GM12878 (cell line): Measurements from ENCODE around the gene GFRA4.

Source experiments
- BACH1 ChIP-seq: fragments of 450-650 bp; IDR thresholded peaks from 2 replicates; pipeline ENCODE4 v1.6.1; 2017; ENCODE audit warnings: mild to moderate bottlenecking, borderline replicate concordance
- BRCA1 ChIP-seq: IDR thresholded peaks from 2 replicates; pipeline ENCODE4 v1.6.1; 2011; ENCODE audit warnings: low read depth, low read length, improper control_type of control experiment
- CREB1 ChIP-seq: IDR thresholded peaks from 2 replicates; pipeline ENCODE4 v1.6.1; 2012; ENCODE audit warnings: low read depth, mild to moderate bottlenecking, inconsistent platforms
- FOXK2 ChIP-seq: fragments of 450-650 bp; IDR thresholded peaks from 2 replicates; pipeline ENCODE4 v1.6.1; 2017; ENCODE audit warnings: mild to moderate bottlenecking, moderate library complexity
- HDAC2 ChIP-seq: fragments of 200-600 bp; sonication (generic); IDR thresholded peaks from 2 replicates; pipeline ENCODE4 v1.6.1; 2017
- HDAC6 ChIP-seq: fragments of 200-600 bp; sonication (generic); IDR thresholded peaks from one replicate; pipeline ENCODE4 v1.8.0; 2017; ENCODE audit warnings: antibody characterized with exemption; ENCODE audit not compliant: unreplicated experiment
- MEF2A ChIP-seq: IDR thresholded peaks from 2 replicates; pipeline ENCODE4 v1.6.1; 2011; ENCODE audit warnings: low read depth, mild to moderate bottlenecking, low read length, moderate library complexity; ENCODE audit not compliant: insufficient read depth
- NFIC ChIP-seq: IDR thresholded peaks from 2 replicates; pipeline ENCODE4 v1.6.1; 2012; ENCODE audit warnings: low read depth, mild to moderate bottlenecking, inconsistent platforms, low read length, moderate library complexity
- NRF1 ChIP-seq: conservative IDR thresholded peaks from 2 replicates; pipeline ENCODE4 v1.6.1; 2011; ENCODE audit warnings: mild to moderate bottlenecking, low read depth, low read length, improper control_type of control experiment
- POLR2A ChIP-seq: IDR thresholded peaks from 2 replicates; pipeline ENCODE4 v1.6.1; 2011; ENCODE audit warnings: low read depth, mild to moderate bottlenecking, low read length
- SIN3A ChIP-seq: IDR thresholded peaks from 2 replicates; pipeline ENCODE4 v1.6.1; 2012; ENCODE audit warnings: low read depth, low read length, improper control_type of control experiment
- SPI1 ChIP-seq: IDR thresholded peaks from 2 replicates; pipeline ENCODE4 v1.6.1; 2011; ENCODE audit warnings: low read depth, mild to moderate bottlenecking, low read length, moderate library complexity, borderline replicate concordance; ENCODE audit not compliant: insufficient read depth

GRCh38 chr20:3646067-3646440 lies 17.1 kb downstream of the GFRA4 start:
- TF ChIP-seq NRF1 (no peak), FOXK2 (no peak), BACH1 (no peak), SIN3A (no peak), HDAC2 (no peak), BRCA1 (no peak), CREB1 (no peak), SPI1 (no peak), NFIC (no peak), POLR2A (no peak), HDAC6 (no peak), MEF2A (no peak)
